GM19463 (cell line): ENCODE measurements around the gene AGK.

ENCODE experiments used
- ATAC-seq: cut with Tn5 transposase; IDR thresholded peaks from one replicate; pipeline ENCODE4 v1.9.1; 2021; ENCODE audit warnings: mild to moderate bottlenecking, moderate library complexity; ENCODE audit not compliant: unreplicated experiment

AGK gene

GRCh38 chr7:141585592-141586510 lies 34.6 kb downstream of the AGK start:
- ATAC-seq: peak; percentile 94

GRCh38 chr7:141586878-141587277 lies 35.7 kb downstream of the AGK start:
- no peak for ATAC-seq

GRCh38 chr7:141587304-141587703 lies 36.1 kb downstream of the AGK start:
- no peak for ATAC-seq

GRCh38 chr7:141588912-141589311 lies 37.7 kb downstream of the AGK start:
- no peak for ATAC-seq

GRCh38 chr7:141590071-141590470 lies 38.9 kb downstream of the AGK start:
- ATAC-seq: no peak

GRCh38 chr7:141590666-141591065 lies 39.5 kb downstream of the AGK start:
- ATAC-seq: no peak

GRCh38 chr7:141593134-141593533 lies 41.9 kb downstream of the AGK start:
- peak; percentile 73 for ATAC-seq

- no peak for ATAC-seq
Measured at GRCh38 chr7:141597966-141598365, 46.8 kb downstream of the AGK start.

- no peak for ATAC-seq
Measured at GRCh38 chr7:141598408-141598807, 47.2 kb downstream of the AGK start.

- ATAC-seq: no peak
Measured at GRCh38 chr7:141600168-141601006, 49.2 kb downstream of the AGK start.

- ATAC-seq: no peak
Measured at GRCh38 chr7:141609576-141609975, 58.4 kb downstream of the AGK start.

GRCh38 chr7:141610671-141611070 lies 59.5 kb downstream of the AGK start:
- no peak for ATAC-seq

- ATAC-seq: no peak
Measured at GRCh38 chr7:141612861-141613260, 61.7 kb downstream of the AGK start.

GRCh38 chr7:141617280-141617679 lies 66.1 kb downstream of the AGK start:
- ATAC-seq: no peak

- no peak for ATAC-seq
Measured at GRCh38 chr7:141619745-141620144, 68.5 kb downstream of the AGK start.

GRCh38 chr7:141624763-141625162 lies 73.6 kb downstream of the AGK start:
- no peak for ATAC-seq

- no peak for ATAC-seq
Measured at GRCh38 chr7:141630621-141631020, 79.4 kb downstream of the AGK start.

GRCh38 chr7:141631525-141631924 lies 80.3 kb downstream of the AGK start:
- ATAC-seq: no peak

GRCh38 chr7:141634065-141634464 lies 82.9 kb downstream of the AGK start:
- ATAC-seq: no peak

- no peak for ATAC-seq
Measured at GRCh38 chr7:141636053-141636452, 84.8 kb downstream of the AGK start.

GRCh38 chr7:141640239-141640840 lies 89.1 kb downstream of the AGK start:
- no peak for ATAC-seq
